OCI-LY7 (cell line): ENCODE results near the gene RSL1D1.
"Not testable (repeated sequence)": the region's sequence is repeated elsewhere in the genome, so short reads cannot be mapped to it uniquely, and the experiment has no call there.

Source experiments
- CTCF ChIP-seq: fragments of 200-600 bp; sonication (generic); conservative IDR thresholded peaks from 2 replicates; pipeline ENCODE4 v1.5.1; 2014; ENCODE audit warnings: mild to moderate bottlenecking, antibody characterized with exemption, low read length, moderate library complexity, mixed read lengths
- EZH2phosphoT487 ChIP-seq: fragments of 200-600 bp; sonication (generic); IDR thresholded peaks from 2 replicates; pipeline ENCODE4 v1.6.1; 2018; ENCODE audit warnings: low read depth, borderline replicate concordance, mild to moderate bottlenecking, mixed run types, antibody characterized with exemption, low read length, moderate library complexity, mixed read lengths

DNA sequence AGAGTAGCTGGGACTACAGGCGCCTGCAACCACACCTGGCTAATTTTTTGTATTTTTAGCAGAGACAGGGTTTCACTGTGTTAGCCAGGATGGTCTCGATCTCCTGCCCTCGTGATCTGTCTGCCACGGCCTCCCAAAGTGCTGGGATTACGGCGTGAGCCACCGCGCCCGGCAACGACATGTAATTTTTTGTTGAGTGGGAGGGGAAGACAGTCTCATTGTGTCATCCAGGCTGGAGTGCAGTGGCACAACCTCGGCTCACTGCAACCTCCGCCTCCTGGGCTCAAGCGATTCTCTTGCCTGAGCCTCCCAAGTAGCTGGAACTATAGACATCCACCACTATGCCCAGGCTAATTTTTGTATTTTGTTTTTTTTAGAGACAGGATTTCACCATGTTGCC, 32.4 kb downstream of the RSL1D1 start:
- TF ChIP-seq CTCF, EZH2phosphoT487: not testable (repeated sequence)
